B cell (primary cell): ENCODE results near the gene CASTOR1.

Experiments used
- CTCF ChIP-seq: fragments of 200-600 bp; IDR thresholded peaks from one replicate; pipeline ENCODE4 v1.8.0; 2022; ENCODE audit warnings: antibody characterized with exemption, mild to moderate bottlenecking
- EZH2 ChIP-seq: IDR thresholded peaks from 2 replicates; pipeline ENCODE4 v1.6.1; 2012; ENCODE audit warnings: borderline replicate concordance, low read depth, mild to moderate bottlenecking, moderate library complexity, low read length; ENCODE audit not compliant: insufficient read depth, poor library complexity, severe bottlenecking

- TF ChIP-seq CTCF (no peak), EZH2 (no peak)
Measured at GRCh38 chr22:30250039-30250565, 39.2 kb downstream of the CASTOR1 start.
